Prostate gland (tissue), 2 donors: ENCODE data around the gene HSPB6.

Experiments used
- POLR2A ChIP-seq: fragments of 450-650 bp; IDR thresholded peaks from one replicate; pipeline ENCODE4 v1.6.1; 2016; ENCODE audit warnings: antibody characterized with exemption, mild to moderate bottlenecking
- POLR2AphosphoS5 ChIP-seq: sonication (generic); formaldehyde crosslinking; IDR thresholded peaks from one replicate; pipeline ENCODE4 v1.6.1; 2017; ENCODE audit warnings: antibody characterized with exemption
- TF ChIP-seq, protein P1 (sequence below), 4 experiments: fragments of 200-600 bp in 2 of 4; fragments of 450-650 bp in 2 of 4; sonication (generic) in 2 of 4; IDR thresholded peaks; 1 replicate in 3 of 4; 2 replicates in 1 of 4; pipeline ENCODE4 v1.5.1; 2016 to 2019; ENCODE audit warnings: antibody characterized with exemption in 4 of 4, mild to moderate bottlenecking in 2 of 4, moderate library complexity in 2 of 4

DNA sequence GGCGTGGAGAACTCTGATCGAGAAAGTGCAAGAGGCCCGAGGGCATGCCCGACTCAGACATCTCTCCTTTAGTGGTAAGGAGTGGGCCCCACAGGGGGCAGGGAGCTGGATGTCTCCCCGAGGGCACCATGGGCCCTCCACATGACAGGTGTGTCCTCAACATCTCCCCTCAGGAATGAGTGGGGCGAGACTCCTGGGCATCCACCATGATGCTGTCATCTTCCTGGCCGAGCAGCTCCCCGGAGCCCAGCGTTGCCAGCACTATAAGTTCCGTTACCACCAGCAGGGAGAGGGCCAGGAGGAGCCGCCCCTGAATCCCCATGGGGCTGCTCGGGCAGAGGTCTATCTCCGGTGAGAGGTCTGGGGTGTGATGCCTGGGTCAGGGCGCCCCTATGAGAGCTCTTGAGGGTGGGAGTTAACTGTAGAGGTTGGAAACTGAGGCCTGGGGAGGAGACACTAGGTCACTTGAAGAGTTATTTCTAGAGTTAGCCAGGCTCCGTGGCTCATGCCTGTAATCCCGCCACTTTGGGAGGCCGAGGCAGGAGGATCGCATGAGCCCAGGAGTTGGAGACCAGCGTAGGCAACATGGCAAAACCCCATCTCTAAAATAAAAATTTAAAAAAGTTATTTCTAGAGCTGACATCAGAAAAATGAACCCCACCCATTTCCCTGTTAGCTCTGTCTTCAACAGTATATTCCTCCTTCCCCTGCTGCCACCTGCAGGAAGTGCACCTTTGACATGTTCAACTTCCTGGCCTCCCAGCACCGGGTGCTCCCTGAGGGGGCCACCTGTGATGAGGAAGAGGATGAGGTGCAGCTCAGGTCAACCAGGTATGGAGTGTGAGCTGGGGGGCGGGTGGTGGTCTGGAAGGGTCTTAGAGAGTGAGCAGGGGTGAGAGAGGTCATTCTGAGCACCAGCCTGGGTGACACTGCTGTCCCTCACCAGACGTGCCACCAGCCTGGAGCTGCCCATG is 19.6 kb downstream of the HSPB6 start:
- TF ChIP-seq, protein P1, sequence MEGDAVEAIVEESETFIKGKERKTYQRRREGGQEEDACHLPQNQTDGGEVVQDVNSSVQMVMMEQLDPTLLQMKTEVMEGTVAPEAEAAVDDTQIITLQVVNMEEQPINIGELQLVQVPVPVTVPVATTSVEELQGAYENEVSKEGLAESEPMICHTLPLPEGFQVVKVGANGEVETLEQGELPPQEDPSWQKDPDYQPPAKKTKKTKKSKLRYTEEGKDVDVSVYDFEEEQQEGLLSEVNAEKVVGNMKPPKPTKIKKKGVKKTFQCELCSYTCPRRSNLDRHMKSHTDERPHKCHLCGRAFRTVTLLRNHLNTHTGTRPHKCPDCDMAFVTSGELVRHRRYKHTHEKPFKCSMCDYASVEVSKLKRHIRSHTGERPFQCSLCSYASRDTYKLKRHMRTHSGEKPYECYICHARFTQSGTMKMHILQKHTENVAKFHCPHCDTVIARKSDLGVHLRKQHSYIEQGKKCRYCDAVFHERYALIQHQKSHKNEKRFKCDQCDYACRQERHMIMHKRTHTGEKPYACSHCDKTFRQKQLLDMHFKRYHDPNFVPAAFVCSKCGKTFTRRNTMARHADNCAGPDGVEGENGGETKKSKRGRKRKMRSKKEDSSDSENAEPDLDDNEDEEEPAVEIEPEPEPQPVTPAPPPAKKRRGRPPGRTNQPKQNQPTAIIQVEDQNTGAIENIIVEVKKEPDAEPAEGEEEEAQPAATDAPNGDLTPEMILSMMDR (IDR thresholded peaks at IDR 0.05), result no peak
- TF ChIP-seq POLR2AphosphoS5, result no peak
- TF ChIP-seq POLR2A, result no peak
